ENCODE data around the gene DNMBP. TPM values are rescaled to one million over a fixed set of nuclear protein-coding genes. Genes with fewer than 3 reads are reported as not detected.

DNMBP gene
- total and polyA plus RNA-seq, 2 donors (not counting 3 experiments of a cell fraction or from before 2014, with no cell fraction given), result 32.0 to 53.4 TPM

- intact Hi-C loops (cut with micrococcal nuclease), result no loop called here
- no peak overlapping the region for H3K4me2 ChIP-seq (ENCODE audit: insufficient read depth, low read length)
- CTCF ChIA-PET, result interaction anchor here (1.0 to 3.9 kb wide), 5 partner anchors 9 to 70 kb away, joined by 3 to 27 read pairs (median 11); partner anchors contain the start of gene DNMBP
Observed at GRCh38 chr10:99975106-99975829, 34.5 kb downstream of the DNMBP start.

More at GRCh38 chr10:99975106-99975829, 34.5 kb downstream of the DNMBP start:
- TF ChIP-seq GATA2 (IDR thresholded peaks at IDR 0.05; ENCODE audit: insufficient read depth, insufficient read length, low read depth, low read length) (no peak), POLR2A (IDR thresholded peaks at IDR 0.05; ENCODE audit: low read depth, low read length) (no peak), JUN (IDR thresholded peaks at IDR 0.05; ENCODE audit: borderline replicate concordance, insufficient read depth, insufficient read length, low read depth) (no peak), FOS (IDR thresholded peaks at IDR 0.05; ENCODE audit: borderline replicate concordance, insufficient read depth, low read length) (no peak), POLR2AphosphoS5 (IDR thresholded peaks at IDR 0.05; ENCODE audit: insufficient read depth, low read depth, low read length) (no peak), EZH2 (IDR thresholded peaks at IDR 0.05; ENCODE audit: borderline replicate concordance, low read depth, low read length, severe bottlenecking) (no peak), MYC (IDR thresholded peaks at IDR 0.05; ENCODE audit: low read depth, low read length) (no peak)
- TF ChIP-seq, protein P1, sequence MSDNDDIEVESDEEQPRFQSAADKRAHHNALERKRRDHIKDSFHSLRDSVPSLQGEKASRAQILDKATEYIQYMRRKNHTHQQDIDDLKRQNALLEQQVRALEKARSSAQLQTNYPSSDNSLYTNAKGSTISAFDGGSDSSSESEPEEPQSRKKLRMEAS (IDR thresholded peaks at IDR 0.05; ENCODE audit: insufficient read depth, insufficient read length), result no peak
- TF ChIP-seq, protein P2, sequence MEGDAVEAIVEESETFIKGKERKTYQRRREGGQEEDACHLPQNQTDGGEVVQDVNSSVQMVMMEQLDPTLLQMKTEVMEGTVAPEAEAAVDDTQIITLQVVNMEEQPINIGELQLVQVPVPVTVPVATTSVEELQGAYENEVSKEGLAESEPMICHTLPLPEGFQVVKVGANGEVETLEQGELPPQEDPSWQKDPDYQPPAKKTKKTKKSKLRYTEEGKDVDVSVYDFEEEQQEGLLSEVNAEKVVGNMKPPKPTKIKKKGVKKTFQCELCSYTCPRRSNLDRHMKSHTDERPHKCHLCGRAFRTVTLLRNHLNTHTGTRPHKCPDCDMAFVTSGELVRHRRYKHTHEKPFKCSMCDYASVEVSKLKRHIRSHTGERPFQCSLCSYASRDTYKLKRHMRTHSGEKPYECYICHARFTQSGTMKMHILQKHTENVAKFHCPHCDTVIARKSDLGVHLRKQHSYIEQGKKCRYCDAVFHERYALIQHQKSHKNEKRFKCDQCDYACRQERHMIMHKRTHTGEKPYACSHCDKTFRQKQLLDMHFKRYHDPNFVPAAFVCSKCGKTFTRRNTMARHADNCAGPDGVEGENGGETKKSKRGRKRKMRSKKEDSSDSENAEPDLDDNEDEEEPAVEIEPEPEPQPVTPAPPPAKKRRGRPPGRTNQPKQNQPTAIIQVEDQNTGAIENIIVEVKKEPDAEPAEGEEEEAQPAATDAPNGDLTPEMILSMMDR (IDR thresholded peaks at IDR 0.05; ENCODE audit: extremely low read depth in 1 of 2, insufficient read depth in 1 of 2, low read depth in 1 of 2, low read length in 2 of 2), result no peak
- H3K79me2 ChIP-seq (ENCODE audit: control insufficient read depth, insufficient read depth, low read length), result peaks cover 95% of the 10 kb centered on the region
- DNase-seq (ENCODE audit: low read depth, low spot score) (no peak), FAIRE-seq (no peak)
- no peaks in the 10 kb centered on the region for H3K9me3 ChIP-seq (replicated peaks; ENCODE audit: control insufficient read depth, insufficient read depth, low read length)
- dilution Hi-C loops (cut with MboI; ENCODE audit: extremely low pct_ligation_motif_present, low sequenced_read_pairs), result no loop called here
- H3K4me1 ChIP-seq (ENCODE audit: control insufficient read depth, extremely low read depth, insufficient read depth, low read length), result peaks cover 44% of the 10 kb centered on the region
- no peak overlapping the region for H3K27ac ChIP-seq (ENCODE audit: insufficient read depth, low read depth, low read length)
- no peak overlapping the region for H3K4me3 ChIP-seq (replicated peaks in 1 of 3; ENCODE audit: insufficient read depth in 1 of 3, low read depth in 1 of 3, low read length in 3 of 3)
- no peaks in the 10 kb centered on the region for H3K9me1 ChIP-seq (replicated peaks; ENCODE audit: control insufficient read depth, extremely low read depth, insufficient read depth, low read length)
- H3K9ac ChIP-seq (replicated peaks; ENCODE audit: extremely low read depth, insufficient read depth, low read length), result no peak overlapping the region
- H4K20me1 ChIP-seq (replicated peaks; ENCODE audit: control insufficient read depth, extremely low read depth, insufficient read depth, low read length), result no peaks in the 10 kb centered on the region
- no TSS peak for BruUV-seq (replicated peaks)
- peaks cover 3 to 5% of the 10 kb centered on the region in 2 experiments for H3K36me3 ChIP-seq (ENCODE audit: control insufficient read depth in 2 of 2, extremely low read depth in 1 of 2, insufficient read depth in 2 of 2, low read length in 2 of 2)
- no peaks in the 10 kb centered on the region for H3K27me3 ChIP-seq (ENCODE audit: control insufficient read depth in 2 of 2, insufficient read depth in 2 of 2, low read length in 2 of 2)
- POLR2A ChIA-PET, result interaction anchor here (0.6 kb wide), 1 partner anchor 8 kb away, joined by 3 read pairs; no protein-coding TSS in a partner anchor
- H2AFZ ChIP-seq (ENCODE audit: low read depth, low read length), result no peak overlapping the region

Measured in endothelial cell of umbilical vein (primary cell).